GM12878 (cell line): ENCODE results near the gene CAMTA2. TPM values are rescaled to one million over a fixed set of nuclear protein-coding genes. Genes with fewer than 3 reads are reported as not detected.

Experiments
- BCL11A ChIP-seq: IDR thresholded peaks from 2 replicates; pipeline ENCODE4 v1.6.1; 2011; ENCODE audit warnings: low read depth, low read length
- BCL3 ChIP-seq: IDR thresholded peaks from 2 replicates; pipeline ENCODE4 v1.6.1; 2011; ENCODE audit warnings: borderline replicate concordance, low read depth, mild to moderate bottlenecking, moderate library complexity, low read length; ENCODE audit not compliant: insufficient read depth, poor library complexity, severe bottlenecking
- CBFB ChIP-seq: IDR thresholded peaks from 2 replicates; pipeline ENCODE4 v1.6.1; 2016; ENCODE audit warnings: antibody characterized with exemption, low read depth
- CBX3 ChIP-seq: fragments of 200-600 bp; sonication (generic); IDR thresholded peaks from 2 replicates; pipeline ENCODE4 v1.6.1; 2016; ENCODE audit warnings: low read depth, borderline replicate concordance
- CHD1 ChIP-seq: IDR thresholded peaks from 2 replicates; pipeline ENCODE4 v1.6.1; 2012; ENCODE audit warnings: low read depth, low read length, improper control_type of control experiment
- CHD2 ChIP-seq: IDR thresholded peaks from 2 replicates; pipeline ENCODE4 v1.6.1; 2011; ENCODE audit warnings: low read depth, low read length, improper control_type of control experiment, borderline replicate concordance
- DPF2 ChIP-seq: fragments of 450-650 bp; IDR thresholded peaks from 2 replicates; pipeline ENCODE4 v1.6.1; 2017; ENCODE audit warnings: mild to moderate bottlenecking
- FOS ChIP-seq: IDR thresholded peaks from 3 replicates; pipeline ENCODE4 v1.6.1; 2011; ENCODE audit warnings: borderline replicate concordance; ENCODE audit not compliant: insufficient read length; ENCODE audit errors: extremely low read depth
- IRF5 ChIP-seq: fragments of 450-650 bp; IDR thresholded peaks from 2 replicates; pipeline ENCODE4 v1.6.1; 2017; ENCODE audit warnings: borderline replicate concordance
- JUNB ChIP-seq: IDR thresholded peaks from 2 replicates; pipeline ENCODE4 v1.6.1; 2016; ENCODE audit warnings: antibody characterized with exemption, mild to moderate bottlenecking
- KDM1A ChIP-seq: fragments of 200-600 bp; sonication (generic); IDR thresholded peaks from 2 replicates; pipeline ENCODE4 v1.6.1; 2016; ENCODE audit warnings: borderline replicate concordance
- MLLT1 ChIP-seq: fragments of 450-650 bp; IDR thresholded peaks from 2 replicates; pipeline ENCODE4 v1.6.1; 2016; ENCODE audit warnings: mild to moderate bottlenecking
- NFIC ChIP-seq: IDR thresholded peaks from 2 replicates; pipeline ENCODE4 v1.6.1; 2012; ENCODE audit warnings: low read depth, mild to moderate bottlenecking, inconsistent platforms, low read length, moderate library complexity
- NFYB ChIP-seq: IDR thresholded peaks from 2 replicates; pipeline ENCODE4 v1.6.1; 2011; ENCODE audit warnings: low read depth, mild to moderate bottlenecking, low read length, improper control_type of control experiment, moderate library complexity; ENCODE audit not compliant: insufficient read depth
- NRF1 ChIP-seq: conservative IDR thresholded peaks from 2 replicates; pipeline ENCODE4 v1.6.1; 2011; ENCODE audit warnings: mild to moderate bottlenecking, low read depth, low read length, improper control_type of control experiment
- PBX3 ChIP-seq: IDR thresholded peaks from 2 replicates; pipeline ENCODE4 v1.6.1; 2011; ENCODE audit warnings: mild to moderate bottlenecking, low read depth, low read length, moderate library complexity; ENCODE audit not compliant: insufficient replicate concordance
- POLR2AphosphoS5 ChIP-seq: IDR thresholded peaks from 2 replicates; pipeline ENCODE4 v1.6.1; 2011; ENCODE audit warnings: mild to moderate bottlenecking, low read length, inconsistent platforms
- SREBF1 ChIP-seq: IDR thresholded peaks from 2 replicates; pipeline ENCODE4 v1.6.1; 2012; ENCODE audit warnings: mild to moderate bottlenecking, low read length
- ZNF207 ChIP-seq: fragments of 450-650 bp; IDR thresholded peaks from 2 replicates; pipeline ENCODE4 v1.6.1; 2014; ENCODE audit warnings: antibody characterized with exemption, mild to moderate bottlenecking, borderline replicate concordance
- ZNF687 ChIP-seq: fragments of 450-650 bp; IDR thresholded peaks from 2 replicates; pipeline ENCODE4 v1.6.1; 2017; ENCODE audit warnings: mild to moderate bottlenecking, moderate library complexity
- polyA plus RNA-seq, 11 experiments: library from polyadenylated mRNA; depleted of rRNA in 4 of 11; unstranded in 6 of 11; stranded (reverse) in 5 of 11; fragments of >200 nt; fragmentation: Nextera tagmentation in 4 of 11; fragmentation: Illumina TruSeq in 1 of 11; extraction: Ambion mirVana in 4 of 11; extraction: Trizol in 1 of 11; gene quantifications; 1 replicate in 1 of 11; 2 replicates in 10 of 11; pipeline versions ENCODE4 v1.2.1 to v1.2.3, GENCODE V29; 2011 to 2016; ENCODE audit warnings: inconsistent platforms in 2 of 11, missing spikeins in 2 of 11, low read depth in 1 of 11
- total RNA-seq, 4 experiments: library from RNA; depleted of rRNA in 3 of 4; stranded (reverse); fragments of >200 nt in 3 of 4; fragmentation: Illumina TruSeq in 1 of 4; extraction: Trizol in 1 of 4; gene quantifications; 2 replicates each; pipeline versions ENCODE4 v1.2.1 to v1.2.3, GENCODE V29; 2013 to 2021

Gene CAMTA2
- total and polyA plus RNA-seq, 10 of the 15 experiments (the other 5 are each of a cell fraction or from before 2014, with no cell fraction given), result 0.42 to 29.3 (median 11.2) TPM

- no peak for TF ChIP-seq PBX3
- TF ChIP-seq IRF5, result no peak
- peak; percentile 59 for TF ChIP-seq POLR2AphosphoS5
- TF ChIP-seq ZNF207, result no peak
- no peak for TF ChIP-seq CHD1
- peak; percentile 54 for TF ChIP-seq BCL3
- TF ChIP-seq MLLT1, result peak; percentile 85
- TF ChIP-seq KDM1A, result no peak
- TF ChIP-seq NRF1, result no peak
- TF ChIP-seq CHD2, result 0 out of 2 replicates have a peak, but pooled peaks have one; percentile 11
- no peak for TF ChIP-seq FOS
- TF ChIP-seq JUNB, result no peak
- peak; percentile 70; the same call in 1 of the 2 replicates for TF ChIP-seq DPF2
- no peak for TF ChIP-seq NFIC
- no peak for TF ChIP-seq SREBF1
- TF ChIP-seq ZNF687, result no peak; the same call in 1 of the 2 replicates
- 0 out of 2 replicates have a peak, but pooled peaks have one; percentile 9 for TF ChIP-seq BCL11A
- TF ChIP-seq NFYB, result no peak
- no peak for TF ChIP-seq CBX3
- peak; percentile 51; the same call in 1 of the 2 replicates for TF ChIP-seq CBFB
These were observed 39.9 kb downstream of the CAMTA2 start (continued) for GRCh38 chr17:4947411-4948165.
